H9 (cell line): Measurements from ENCODE around the gene ROBO1. TPM values are rescaled to one million over a fixed set of nuclear protein-coding genes. Genes with fewer than 3 reads are reported as not detected.

Experiments
- DNase-seq: peaks from one replicate; pipeline ENCODE4 v3.0.0-alpha.2; 2017
- H2AFZ ChIP-seq: one replicate; pipeline ENCODE4 v1.6.1; 2013; ENCODE audit warnings: mild to moderate bottlenecking, low read length, control low read depth, moderate library complexity
- H2AK5ac ChIP-seq: 2 replicates; pipeline ENCODE4 v1.6.1; 2013; ENCODE audit warnings: low read length, control low read depth, mixed read lengths; ENCODE audit not compliant: insufficient read length
- H2BK120ac ChIP-seq: one replicate; pipeline ENCODE4 v1.6.1; 2013; ENCODE audit warnings: low read depth, mild to moderate bottlenecking, low read length, control low read depth, inconsistent platforms; ENCODE audit not compliant: poor library complexity, severe bottlenecking
- H2BK12ac ChIP-seq: 2 replicates; pipeline ENCODE4 v1.6.1; 2013; ENCODE audit warnings: low read length, control low read depth, mixed read lengths, low read depth; ENCODE audit not compliant: insufficient read length
- H2BK15ac ChIP-seq: 2 replicates; pipeline ENCODE4 v1.6.1; 2013; ENCODE audit warnings: low read depth, low read length, control low read depth
- H2BK20ac ChIP-seq: one replicate; pipeline ENCODE4 v1.6.1; 2013; ENCODE audit warnings: low read depth, mild to moderate bottlenecking, low read length, control low read depth, inconsistent platforms; ENCODE audit not compliant: poor library complexity, severe bottlenecking
- H2BK5ac ChIP-seq: 2 replicates; pipeline ENCODE4 v1.6.1; 2013; ENCODE audit warnings: low read length, control low read depth, mixed read lengths; ENCODE audit not compliant: insufficient read length
- H3K14ac ChIP-seq: 2 replicates; pipeline ENCODE4 v1.6.1; 2013; ENCODE audit warnings: low read length, control low read depth; ENCODE audit not compliant: insufficient read depth
- H3K18ac ChIP-seq: 2 replicates; pipeline ENCODE4 v1.6.1; 2013; ENCODE audit warnings: low read depth, mild to moderate bottlenecking, mixed read lengths, low read length, control low read depth; ENCODE audit not compliant: insufficient read length
- H3K23ac ChIP-seq: 2 replicates; pipeline ENCODE4 v1.6.1; 2013; ENCODE audit warnings: low read length, control low read depth, mixed read lengths, low read depth; ENCODE audit not compliant: insufficient read length
- H3K23me2 ChIP-seq: 2 replicates; pipeline ENCODE4 v1.6.1; 2013; ENCODE audit warnings: low read depth, mild to moderate bottlenecking, mixed read lengths, low read length, control low read depth; ENCODE audit not compliant: insufficient read length, poor library complexity, severe bottlenecking
- H3K27ac ChIP-seq: 2 replicates; pipeline ENCODE4 v1.5.1; 2013; ENCODE audit warnings: low read length, control low read depth, mixed read lengths, low read depth; ENCODE audit not compliant: insufficient read length
- H3K27me3 ChIP-seq: 2 replicates; pipeline ENCODE4 v1.6.1; 2013; ENCODE audit warnings: low read length, control low read depth, inconsistent platforms; ENCODE audit not compliant: insufficient read depth
- H3K4ac ChIP-seq: 2 replicates; pipeline ENCODE4 v1.6.1; 2013; ENCODE audit warnings: low read depth, mild to moderate bottlenecking, control low read depth, inconsistent platforms, low read length, moderate library complexity
- H3K4me1 ChIP-seq: 2 replicates; pipeline ENCODE4 v1.6.1; 2013; ENCODE audit warnings: low read length, control low read depth, inconsistent platforms; ENCODE audit not compliant: insufficient read depth
- H3K4me2 ChIP-seq: 2 replicates; pipeline ENCODE4 v1.6.1; 2013; ENCODE audit warnings: low read length, control low read depth, mixed read lengths; ENCODE audit not compliant: insufficient read length, insufficient read depth
- H3K56ac ChIP-seq: 2 replicates; pipeline ENCODE4 v1.6.1; 2013; ENCODE audit warnings: low read depth, mild to moderate bottlenecking, mixed read lengths, low read length, control low read depth; ENCODE audit not compliant: insufficient read length
- H3K79me1 ChIP-seq: 2 replicates; pipeline ENCODE4 v1.6.1; 2013; ENCODE audit warnings: low read depth, mild to moderate bottlenecking, moderate library complexity, low read length, control low read depth, inconsistent platforms; ENCODE audit not compliant: insufficient read depth, poor library complexity, severe bottlenecking
- H3K79me2 ChIP-seq: 2 replicates; pipeline ENCODE4 v1.6.1; 2013; ENCODE audit warnings: low read length, control low read depth, inconsistent platforms; ENCODE audit not compliant: insufficient read depth
- H3K9ac ChIP-seq: 2 replicates; pipeline ENCODE4 v1.6.1; 2013; ENCODE audit warnings: low read length, control low read depth, mixed read lengths; ENCODE audit not compliant: insufficient read length; ENCODE audit errors: extremely low read depth
- H3K9me3 ChIP-seq: one replicate; pipeline ENCODE4 v1.6.1; 2013; ENCODE audit warnings: low read depth, low read length, inconsistent platforms; ENCODE audit not compliant: control insufficient read depth
- H3T11ph ChIP-seq: one replicate; pipeline ENCODE4 v1.6.1; 2013; ENCODE audit warnings: mild to moderate bottlenecking, low read length, control low read depth, inconsistent platforms
- H4K20me1 ChIP-seq: one replicate; pipeline ENCODE4 v1.6.1; 2013; ENCODE audit not compliant: control insufficient read depth, insufficient read length, insufficient read depth
- H4K5ac ChIP-seq: 2 replicates; pipeline ENCODE4 v1.6.1; 2013; ENCODE audit warnings: low read depth, mild to moderate bottlenecking, mixed read lengths, low read length, control low read depth; ENCODE audit not compliant: insufficient read length
- H4K8ac ChIP-seq: replicated peaks from 2 replicates; pipeline ENCODE4 v1.6.1; 2013; ENCODE audit warnings: low read length, control low read depth, mixed read lengths, low read depth; ENCODE audit not compliant: insufficient read length
- H4K91ac ChIP-seq: 2 replicates; pipeline ENCODE4 v1.6.1; 2013; ENCODE audit warnings: low read depth, mild to moderate bottlenecking, moderate library complexity, mixed read lengths, low read length, control low read depth; ENCODE audit not compliant: insufficient read length
- H3K27ac Mint-ChIP-seq, 3 experiments: 2 replicates in 2 of 3; 3 replicates in 1 of 3; pipeline ENCODE4 v1.8.0; 2020 to 2021; ENCODE audit warnings: mixed read lengths in 3 of 3, mild to moderate bottlenecking in 1 of 3, moderate library complexity in 1 of 3
- H3K27me3 Mint-ChIP-seq: 2 replicates; pipeline ENCODE4 v1.8.0; 2021; ENCODE audit warnings: low read depth, mild to moderate bottlenecking, moderate library complexity, mixed read lengths
- H3K36me3 Mint-ChIP-seq, 3 experiments: 2 replicates in 2 of 3; 3 replicates in 1 of 3; pipeline ENCODE4 v1.8.0; 2020 to 2021; ENCODE audit warnings: low read depth in 3 of 3, mixed read lengths in 3 of 3; ENCODE audit not compliant: insufficient read depth in 1 of 3
- H3K4me1 Mint-ChIP-seq, 2 experiments: 2 replicates each; pipeline ENCODE4 v1.8.0; 2020; ENCODE audit warnings: mixed read lengths in 2 of 2
- H3K4me3 Mint-ChIP-seq, 2 experiments: 2 replicates in 1 of 2; 3 replicates in 1 of 2; pipeline ENCODE4 v1.8.0; 2020 to 2021; ENCODE audit warnings: mild to moderate bottlenecking in 2 of 2, mixed read lengths in 2 of 2, moderate library complexity in 1 of 2
- H3K9me3 Mint-ChIP-seq, 2 experiments: 2 replicates in 1 of 2; 3 replicates in 1 of 2; pipeline ENCODE4 v1.8.0; 2020; ENCODE audit warnings: mild to moderate bottlenecking in 2 of 2, mixed read lengths in 2 of 2, moderate library complexity in 1 of 2
- WGBS: extraction: QIAGEN DNeasy Blood & Tissue Kit; methylation state at CpG from one replicate; pipeline ENCODE4 v1.1.7; 2013; ENCODE audit warnings: missing lambda C conversion rate, low lambda C conversion rate, mixed read lengths; ENCODE audit not compliant: insufficient read length; ENCODE audit errors: extremely low coverage; 5-methylcytosine and 5-hydroxymethylcytosine counted together
- total RNA-seq: library from RNA; stranded (reverse); gene quantifications from 2 replicates; pipeline ENCODE4 v1.2.1, GENCODE V29; 2021
- TF ChIP-seq, protein P1 (sequence below): fragments of 200-600 bp; sonication (generic); conservative IDR thresholded peaks from 3 replicates; pipeline ENCODE4 v1.8.0; 2021; ENCODE audit warnings: antibody characterized with exemption, mild to moderate bottlenecking

ROBO1 gene
- total RNA-seq, 1 experiment from 2014 or later: 62.7 TPM

GRCh38 chr3:79285380-79285779, 482.4 kb downstream of the ROBO1 start:
- H2BK15ac ChIP-seq: no peak overlapping the region
- no CpG with 5 or more reads among the region's 3 CpGs for WGBS
- no peaks in the 10 kb centered on the region for H3K79me1 ChIP-seq
- H3K23me2 ChIP-seq: no peaks in the 10 kb centered on the region
- H3K23ac ChIP-seq: no peak overlapping the region
- TF ChIP-seq, protein P1, sequence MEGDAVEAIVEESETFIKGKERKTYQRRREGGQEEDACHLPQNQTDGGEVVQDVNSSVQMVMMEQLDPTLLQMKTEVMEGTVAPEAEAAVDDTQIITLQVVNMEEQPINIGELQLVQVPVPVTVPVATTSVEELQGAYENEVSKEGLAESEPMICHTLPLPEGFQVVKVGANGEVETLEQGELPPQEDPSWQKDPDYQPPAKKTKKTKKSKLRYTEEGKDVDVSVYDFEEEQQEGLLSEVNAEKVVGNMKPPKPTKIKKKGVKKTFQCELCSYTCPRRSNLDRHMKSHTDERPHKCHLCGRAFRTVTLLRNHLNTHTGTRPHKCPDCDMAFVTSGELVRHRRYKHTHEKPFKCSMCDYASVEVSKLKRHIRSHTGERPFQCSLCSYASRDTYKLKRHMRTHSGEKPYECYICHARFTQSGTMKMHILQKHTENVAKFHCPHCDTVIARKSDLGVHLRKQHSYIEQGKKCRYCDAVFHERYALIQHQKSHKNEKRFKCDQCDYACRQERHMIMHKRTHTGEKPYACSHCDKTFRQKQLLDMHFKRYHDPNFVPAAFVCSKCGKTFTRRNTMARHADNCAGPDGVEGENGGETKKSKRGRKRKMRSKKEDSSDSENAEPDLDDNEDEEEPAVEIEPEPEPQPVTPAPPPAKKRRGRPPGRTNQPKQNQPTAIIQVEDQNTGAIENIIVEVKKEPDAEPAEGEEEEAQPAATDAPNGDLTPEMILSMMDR: no peak
- H3K27ac Mint-ChIP-seq: no peak overlapping the region
- H3K9me3 Mint-ChIP-seq: no peaks in the 10 kb centered on the region
- no peak overlapping the region for H2BK12ac ChIP-seq
- H3K9me3 ChIP-seq: no peaks in the 10 kb centered on the region
- no peak overlapping the region for H2BK20ac ChIP-seq
- H4K8ac ChIP-seq: no peak overlapping the region
- H3K27ac ChIP-seq: no peak overlapping the region
- no peak overlapping the region for H3K4me2 ChIP-seq
- no peak overlapping the region for H2AFZ ChIP-seq
- H2AK5ac ChIP-seq: no peak overlapping the region
- no peak overlapping the region for H3K4ac ChIP-seq
- H3K18ac ChIP-seq: no peak overlapping the region
- H4K91ac ChIP-seq: no peak overlapping the region
- H3K79me2 ChIP-seq: no peaks in the 10 kb centered on the region
- no peak for DNase-seq
- no peak overlapping the region for H3T11ph ChIP-seq
- H3K36me3 Mint-ChIP-seq: no peaks in the 10 kb centered on the region
- no peaks in the 10 kb centered on the region for H3K27me3 ChIP-seq
- no peak overlapping the region for H3K56ac ChIP-seq
- H3K4me1 Mint-ChIP-seq: no peaks in the 10 kb centered on the region
- no peak overlapping the region for H3K9ac ChIP-seq
- H4K20me1 ChIP-seq: no peaks in the 10 kb centered on the region
- no peak overlapping the region for H3K14ac ChIP-seq
- H3K27me3 Mint-ChIP-seq: no peaks in the 10 kb centered on the region
- H2BK120ac ChIP-seq: no peak overlapping the region
- no peaks in the 10 kb centered on the region for H3K4me1 ChIP-seq
- H2BK5ac ChIP-seq: no peak overlapping the region
- H3K4me3 Mint-ChIP-seq: no peak overlapping the region
- no peak overlapping the region for H4K5ac ChIP-seq
